Eye (tissue), 1 donor: ENCODE measurements around the gene ELMOD3.
"Not testable (repeated sequence)": the region's sequence is repeated elsewhere in the genome, so short reads cannot be mapped to it uniquely, and the experiment has no call there.

ENCODE experiments used
- DNase-seq: peaks from one replicate; pipeline ENCODE4 v3.0.0-alpha.2; 2015

The ELMOD3 gene

DNA sequence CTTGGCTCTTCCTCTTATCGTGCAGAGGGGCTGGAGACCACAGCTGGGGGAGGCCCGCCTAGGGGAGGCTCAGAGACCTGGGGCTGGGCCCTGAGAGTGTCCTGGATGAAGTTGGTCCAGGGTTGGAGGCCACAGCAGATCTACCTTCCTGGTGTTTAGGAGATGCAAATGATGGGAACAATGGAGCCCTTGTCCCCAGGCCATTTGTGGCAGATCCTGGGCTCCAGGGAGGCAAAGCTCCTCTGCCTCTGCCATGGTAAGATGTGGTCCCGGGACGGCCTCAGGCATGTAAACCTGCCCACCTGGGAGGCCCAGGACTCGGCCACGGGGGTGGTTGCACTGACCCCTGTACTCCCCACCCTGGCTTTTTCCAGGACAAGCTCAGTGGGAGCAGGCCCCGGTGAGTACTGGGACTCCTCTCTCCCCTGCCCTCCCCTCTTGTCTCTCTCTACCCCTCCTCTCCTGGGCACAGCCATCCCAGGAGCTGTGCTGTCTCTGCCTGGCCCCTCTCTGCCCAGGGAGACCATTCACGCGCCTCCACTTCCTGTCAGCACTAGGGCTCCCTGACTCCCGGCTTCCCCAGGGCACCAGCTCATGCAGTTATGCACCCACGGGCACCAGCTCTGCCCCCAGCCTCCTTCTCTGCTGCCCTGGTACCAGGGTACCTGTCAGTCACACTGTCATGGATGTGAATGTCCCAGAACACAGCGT lies 74.8 kb downstream of the ELMOD3 start:
- DNase-seq, result no peak

DNA sequence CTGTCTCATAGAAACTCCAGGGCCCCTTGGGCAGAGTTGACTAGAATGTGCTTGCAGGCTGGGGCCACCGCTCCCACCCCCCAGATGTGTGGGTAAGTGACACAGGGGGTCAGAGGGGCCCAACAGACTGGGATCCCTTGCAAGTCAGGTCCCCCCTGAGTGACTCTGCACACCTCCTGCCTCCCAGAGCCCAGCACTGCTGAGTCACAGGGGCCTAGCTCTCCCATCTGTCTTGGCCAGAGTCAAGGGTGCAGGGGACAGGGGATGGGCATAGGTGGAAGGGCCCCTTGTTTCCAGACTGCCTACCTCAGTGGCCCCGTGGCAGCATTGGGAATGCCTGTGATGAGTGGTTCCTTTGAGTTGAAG lies 75.3 kb downstream of the ELMOD3 start:
- DNase-seq, result no peak

GRCh38 chr2:85430752-85431569 lies 76.4 kb downstream of the ELMOD3 start:
- peak; percentile 94 for DNase-seq

DNA sequence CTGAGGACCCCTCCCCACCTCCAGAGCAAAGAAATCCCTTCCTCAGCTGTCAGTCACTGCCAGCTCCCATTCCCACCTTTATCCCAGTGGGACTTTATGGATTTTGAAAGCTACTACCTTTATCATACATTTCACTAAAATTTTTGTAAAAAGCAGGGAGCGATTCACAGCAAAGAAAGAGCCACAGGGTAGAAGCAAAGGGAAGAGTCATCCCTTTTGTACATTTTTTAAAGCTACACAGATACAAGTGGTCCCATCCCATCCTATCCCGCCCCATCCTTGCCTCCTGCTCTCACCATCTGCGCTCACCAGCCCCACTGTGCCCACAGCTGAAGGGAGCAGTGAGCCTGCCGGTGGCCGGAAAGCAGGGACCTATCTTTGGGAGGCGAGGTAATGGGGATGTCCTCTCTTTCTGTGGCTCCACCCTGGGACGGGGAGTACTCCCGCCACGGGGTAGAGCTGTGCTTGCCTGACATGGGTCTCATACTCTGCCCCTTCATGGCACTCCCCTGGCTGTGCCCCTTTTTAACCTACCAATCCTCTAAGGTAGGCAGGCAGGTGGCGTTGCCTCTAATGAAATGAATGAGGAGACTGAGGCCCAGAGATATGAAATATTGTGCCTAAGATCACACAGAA lies 77.1 kb downstream of the ELMOD3 start:
- no peak for DNase-seq

- DNase-seq, result peak; percentile 79
Observed at GRCh38 chr2:85433511-85434089, 79.0 kb downstream of the ELMOD3 start.

GRCh38 chr2:85434696-85435095 lies 80.1 kb downstream of the ELMOD3 start:
- DNase-seq, result no peak

- peak; percentile 56 for DNase-seq
Observed at GRCh38 chr2:85435220-85435958, 80.8 kb downstream of the ELMOD3 start.

GRCh38 chr2:85435981-85436835 lies 81.6 kb downstream of the ELMOD3 start:
- no peak for DNase-seq

DNA sequence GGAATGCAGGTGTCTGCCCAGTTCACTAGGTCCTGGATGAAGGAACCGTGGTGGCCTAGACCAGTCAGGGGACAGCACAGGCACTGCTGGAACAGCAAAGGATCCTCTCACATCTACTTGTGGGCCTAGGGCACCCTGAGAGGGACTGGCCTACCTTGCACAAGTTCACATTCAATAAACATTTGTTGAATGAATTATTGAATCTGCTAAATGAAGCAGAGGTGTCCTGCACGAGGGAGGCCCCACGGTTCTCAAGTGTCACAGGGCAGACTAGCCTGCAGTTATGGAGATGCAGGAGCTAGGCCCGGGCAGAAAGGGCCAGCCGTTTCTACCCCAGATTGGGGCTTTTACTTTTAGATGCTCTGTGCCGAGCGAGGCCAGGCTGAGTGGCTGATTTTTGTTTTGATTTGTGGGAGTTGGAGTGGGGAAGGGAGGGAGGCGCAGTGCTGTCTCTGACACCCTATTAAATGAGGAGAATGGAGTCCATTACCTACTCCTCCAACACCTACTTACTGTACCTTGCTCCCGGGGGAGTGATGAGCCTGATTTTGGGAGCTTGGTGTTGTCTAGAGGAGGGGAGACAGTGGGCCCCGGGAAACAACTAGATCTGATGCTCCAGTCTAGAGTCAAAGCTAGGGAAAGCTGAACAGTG lies 82.4 kb downstream of the ELMOD3 start:
- DNase-seq, result no peak

DNA sequence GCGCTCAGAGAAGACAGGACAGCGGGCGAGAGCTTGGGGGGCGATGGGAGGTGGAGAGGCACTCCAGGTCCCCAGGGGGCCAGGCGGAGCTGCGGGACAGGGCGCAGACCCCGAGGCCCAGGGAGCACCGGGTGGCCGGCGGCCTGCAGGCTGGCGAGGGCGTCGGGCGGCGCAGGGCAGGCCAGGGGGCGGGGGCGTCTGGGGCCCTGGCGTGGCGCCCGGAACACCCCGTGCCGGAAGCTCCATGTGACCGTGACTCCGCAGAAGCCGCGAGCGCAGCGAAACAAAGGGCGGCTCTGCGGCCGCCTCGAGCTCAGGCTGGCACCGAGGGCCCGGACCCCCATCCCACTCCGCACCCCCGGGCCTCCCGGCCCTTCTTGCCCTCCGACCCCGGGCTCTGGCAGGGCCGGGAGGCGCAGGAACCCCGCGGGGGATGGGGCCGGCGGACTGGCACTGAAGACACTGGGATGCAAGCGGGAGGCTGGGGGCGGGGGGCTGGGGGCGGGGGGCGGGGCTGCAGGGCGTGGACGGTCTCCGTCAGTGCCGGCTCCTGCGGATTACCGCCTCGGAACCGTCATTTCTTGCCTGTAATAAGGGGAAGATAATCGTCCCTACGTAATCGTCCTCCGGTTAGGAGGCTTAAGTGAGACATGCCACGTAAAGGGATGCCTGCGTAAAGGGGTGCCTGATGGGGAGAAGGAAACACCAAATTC lies 83.1 kb downstream of the ELMOD3 start:
- peak; percentile 93 for DNase-seq

GRCh38 chr2:85438201-85439024 lies 83.8 kb downstream of the ELMOD3 start:
- DNase-seq, result peak; percentile 73

DNA sequence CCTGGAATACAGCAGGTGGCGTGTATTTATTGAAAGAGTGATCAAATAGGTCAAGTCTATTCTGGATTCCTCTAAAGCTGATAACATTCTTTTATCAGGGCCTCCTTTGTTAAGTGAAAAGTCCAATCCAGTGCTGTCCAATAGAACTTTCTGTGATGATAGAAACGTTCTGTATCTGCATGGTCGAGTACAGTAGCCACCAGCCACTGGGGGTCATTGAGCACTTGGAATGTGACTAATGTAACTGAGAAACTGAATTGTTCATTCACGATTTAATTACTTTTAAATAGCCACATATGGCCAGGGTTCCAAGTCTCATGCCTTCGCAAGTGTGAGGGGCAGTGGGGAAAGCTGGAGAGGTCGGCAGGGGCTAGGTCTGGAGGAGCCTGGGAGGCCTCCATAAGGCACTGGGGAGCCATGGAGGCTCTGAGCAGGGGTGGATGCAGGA lies 84.5 kb downstream of the ELMOD3 start:
- peak; percentile 63 for DNase-seq

DNA sequence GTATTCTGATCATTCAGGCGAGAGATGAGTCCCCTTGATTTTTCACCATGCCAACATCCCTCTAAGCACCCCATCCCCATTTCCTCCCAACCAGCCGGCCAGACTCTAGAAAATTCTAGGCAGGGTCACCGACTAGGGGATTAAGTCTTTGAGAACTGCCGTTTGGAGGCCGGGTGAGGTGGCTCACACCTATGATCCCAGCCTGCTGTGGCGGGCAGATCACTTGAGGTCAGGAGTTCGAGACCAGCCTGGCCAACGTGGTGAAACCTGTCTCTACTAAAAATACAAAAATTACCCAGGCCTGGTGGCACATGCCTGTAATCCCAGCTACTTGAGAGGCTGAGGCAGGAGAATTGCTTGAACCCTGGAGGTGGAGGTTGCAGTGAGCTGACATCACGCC lies 85.0 kb downstream of the ELMOD3 start:
- DNase-seq, result not testable (repeated sequence)

DNA sequence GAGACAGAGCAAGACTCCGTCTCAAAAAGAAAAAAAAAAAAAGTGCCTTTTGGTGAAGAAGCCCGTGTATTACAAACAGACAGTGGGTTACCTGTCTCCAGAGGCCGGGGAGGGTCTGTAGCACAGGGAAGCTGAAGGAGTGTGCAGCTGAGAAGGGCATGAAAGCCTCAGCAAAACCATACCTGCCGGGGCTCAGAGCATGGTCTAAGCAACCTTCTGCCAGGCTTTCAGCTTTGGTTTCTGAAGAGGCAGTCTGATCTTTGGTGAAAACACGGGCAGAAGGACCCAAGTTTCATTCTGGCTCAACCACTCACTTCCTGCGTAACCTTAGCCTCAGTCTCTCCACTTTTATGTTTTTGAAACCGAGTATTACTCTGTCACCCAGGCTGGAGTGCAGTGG lies 85.4 kb downstream of the ELMOD3 start:
- no peak for DNase-seq

DNA sequence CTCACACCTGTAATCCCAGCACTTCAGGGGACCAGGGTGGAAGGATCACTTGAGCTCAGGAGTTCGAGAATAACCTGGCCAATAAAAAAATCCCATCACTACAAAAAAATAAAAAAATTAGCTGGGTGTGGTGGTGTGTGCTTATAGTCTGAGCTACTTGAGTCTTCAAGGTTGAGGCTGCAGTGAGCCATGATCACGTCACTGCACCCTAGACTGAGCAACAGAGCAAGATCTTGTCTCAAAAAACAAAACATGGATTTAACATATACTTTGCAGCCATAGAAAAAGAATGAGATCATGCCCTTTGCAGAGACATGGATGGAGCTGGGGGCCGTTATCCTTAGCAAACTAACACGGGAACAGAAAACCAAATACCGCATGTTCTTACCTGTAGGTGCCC lies 86.2 kb downstream of the ELMOD3 start:
- DNase-seq, result no peak
